Measurements from ENCODE around the gene DAPL1.
"Not testable (repeated sequence)": the region's sequence is repeated elsewhere in the genome, so short reads cannot be mapped to it uniquely, and the experiment has no call there.

DAPL1 gene

GRCh38 chr2:158822193-158822592 is 27.1 kb downstream of the DAPL1 start:
- DNase-seq (ENCODE audit: low spot score), result no peak

- DNase-seq (ENCODE audit: low spot score), result no peak
Observed at GRCh38 chr2:158823486-158824237, 28.5 kb downstream of the DAPL1 start.

GRCh38 chr2:158825021-158825420 is 29.9 kb downstream of the DAPL1 start:
- no peak for DNase-seq (ENCODE audit: low spot score)

GRCh38 chr2:158826965-158827364 is 31.8 kb downstream of the DAPL1 start:
- no peak for DNase-seq (ENCODE audit: low spot score)

GRCh38 chr2:158828378-158829164 is 33.5 kb downstream of the DAPL1 start:
- no peak for DNase-seq (ENCODE audit: low spot score)

GRCh38 chr2:158829167-158829566 is 34.0 kb downstream of the DAPL1 start:
- DNase-seq (ENCODE audit: low spot score), result no peak

GRCh38 chr2:158830201-158830600 is 35.1 kb downstream of the DAPL1 start:
- no peak for DNase-seq (ENCODE audit: low spot score)

GRCh38 chr2:158835431-158835830 is 40.3 kb downstream of the DAPL1 start:
- DNase-seq (ENCODE audit: low spot score), result no peak

GRCh38 chr2:158837645-158838044 is 42.5 kb downstream of the DAPL1 start:
- DNase-seq (ENCODE audit: low spot score), result no peak

- DNase-seq (ENCODE audit: low spot score), result no peak
Observed at GRCh38 chr2:158841850-158842249, 46.7 kb downstream of the DAPL1 start.

- no peak for DNase-seq (ENCODE audit: low spot score)
Observed at GRCh38 chr2:158845444-158845843, 50.3 kb downstream of the DAPL1 start.

- DNase-seq (ENCODE audit: low spot score), result no peak
Observed at GRCh38 chr2:158845859-158846258, 50.7 kb downstream of the DAPL1 start.

GRCh38 chr2:158847526-158847925 is 52.4 kb downstream of the DAPL1 start:
- not testable (repeated sequence) for DNase-seq (ENCODE audit: low spot score)

GRCh38 chr2:158848031-158848970 is 53.2 kb downstream of the DAPL1 start:
- not testable (repeated sequence) for DNase-seq (ENCODE audit: low spot score)

- DNase-seq (ENCODE audit: low spot score), result not testable (repeated sequence)
Observed at GRCh38 chr2:158860179-158860578, 65.1 kb downstream of the DAPL1 start.

- not testable (repeated sequence) for DNase-seq (ENCODE audit: low spot score)
Observed at GRCh38 chr2:158861626-158862025, 66.5 kb downstream of the DAPL1 start.

GRCh38 chr2:158865469-158865868 is 70.4 kb downstream of the DAPL1 start:
- not testable (repeated sequence) for DNase-seq (ENCODE audit: low spot score)
